GM12874 (cell line): Measurements from ENCODE around the gene FRMPD4.

Experiments used
- TF ChIP-seq, protein P1 (sequence below): IDR thresholded peaks from 2 replicates; pipeline ENCODE4 v1.5.1; 2011; ENCODE audit warnings: low read depth, mild to moderate bottlenecking, control low read depth, low read length, moderate library complexity; ENCODE audit not compliant: insufficient read depth

Gene FRMPD4

DNA sequence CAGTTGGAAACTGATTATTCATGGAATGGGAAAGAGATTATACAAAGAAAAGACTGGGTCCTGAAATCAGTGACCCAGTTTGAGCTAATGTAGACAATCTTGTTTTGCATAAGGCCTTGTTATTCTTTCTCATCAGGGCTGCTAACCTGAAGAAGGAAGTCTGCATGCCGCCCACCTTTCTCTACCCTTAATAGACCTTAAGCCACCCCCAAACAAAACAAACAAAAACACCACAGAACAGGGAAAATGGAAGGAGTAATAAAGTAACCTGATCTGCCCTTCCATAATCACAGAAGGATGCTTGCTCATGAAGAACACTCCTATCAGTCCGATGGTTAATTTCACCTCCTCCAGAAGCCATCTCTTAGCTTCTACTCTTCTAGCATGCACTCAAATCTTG, 288.1 kb downstream of the FRMPD4 start:
- TF ChIP-seq, protein P1, sequence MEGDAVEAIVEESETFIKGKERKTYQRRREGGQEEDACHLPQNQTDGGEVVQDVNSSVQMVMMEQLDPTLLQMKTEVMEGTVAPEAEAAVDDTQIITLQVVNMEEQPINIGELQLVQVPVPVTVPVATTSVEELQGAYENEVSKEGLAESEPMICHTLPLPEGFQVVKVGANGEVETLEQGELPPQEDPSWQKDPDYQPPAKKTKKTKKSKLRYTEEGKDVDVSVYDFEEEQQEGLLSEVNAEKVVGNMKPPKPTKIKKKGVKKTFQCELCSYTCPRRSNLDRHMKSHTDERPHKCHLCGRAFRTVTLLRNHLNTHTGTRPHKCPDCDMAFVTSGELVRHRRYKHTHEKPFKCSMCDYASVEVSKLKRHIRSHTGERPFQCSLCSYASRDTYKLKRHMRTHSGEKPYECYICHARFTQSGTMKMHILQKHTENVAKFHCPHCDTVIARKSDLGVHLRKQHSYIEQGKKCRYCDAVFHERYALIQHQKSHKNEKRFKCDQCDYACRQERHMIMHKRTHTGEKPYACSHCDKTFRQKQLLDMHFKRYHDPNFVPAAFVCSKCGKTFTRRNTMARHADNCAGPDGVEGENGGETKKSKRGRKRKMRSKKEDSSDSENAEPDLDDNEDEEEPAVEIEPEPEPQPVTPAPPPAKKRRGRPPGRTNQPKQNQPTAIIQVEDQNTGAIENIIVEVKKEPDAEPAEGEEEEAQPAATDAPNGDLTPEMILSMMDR = no peak

DNA sequence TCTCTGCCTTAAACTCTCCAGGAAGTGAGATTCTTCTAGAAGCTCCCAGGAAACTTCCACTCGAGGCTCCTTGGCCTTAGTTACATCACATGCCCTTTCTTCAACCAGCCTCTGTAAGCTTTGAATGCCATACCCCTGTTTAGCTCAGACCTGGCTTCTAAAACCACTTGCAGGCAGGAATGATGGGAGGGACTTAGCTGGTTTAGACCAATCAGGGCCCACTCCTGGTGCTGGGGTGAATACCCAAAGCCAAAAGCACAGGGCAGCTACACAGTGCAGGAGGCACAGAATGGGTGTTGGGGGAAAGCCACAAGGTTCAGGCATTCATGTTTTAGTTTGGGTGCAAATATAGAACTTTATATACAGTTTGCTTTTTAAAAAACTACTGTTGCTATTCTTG, 296.2 kb downstream of the FRMPD4 start:
- TF ChIP-seq, protein P1 = no peak

DNA sequence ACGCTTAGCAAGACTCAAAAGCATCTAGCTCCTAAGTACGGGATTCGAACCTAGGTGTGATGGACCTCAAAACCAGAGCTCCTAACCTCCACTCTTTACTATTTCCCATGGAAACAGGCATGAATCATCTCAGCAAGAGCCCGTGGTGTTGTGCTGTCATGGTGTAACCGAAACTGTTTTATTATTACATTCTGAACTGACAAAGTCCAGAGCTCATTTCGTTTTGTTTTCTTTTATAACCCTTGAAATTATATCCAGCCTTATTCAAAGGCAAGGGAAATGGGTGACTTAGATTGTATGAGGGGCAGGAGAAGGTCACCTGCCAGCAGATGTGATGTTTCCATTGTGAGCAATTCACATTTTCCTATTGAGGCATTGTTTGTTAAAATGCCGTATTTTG, 301.1 kb downstream of the FRMPD4 start:
- TF ChIP-seq, protein P1 = no peak

DNA sequence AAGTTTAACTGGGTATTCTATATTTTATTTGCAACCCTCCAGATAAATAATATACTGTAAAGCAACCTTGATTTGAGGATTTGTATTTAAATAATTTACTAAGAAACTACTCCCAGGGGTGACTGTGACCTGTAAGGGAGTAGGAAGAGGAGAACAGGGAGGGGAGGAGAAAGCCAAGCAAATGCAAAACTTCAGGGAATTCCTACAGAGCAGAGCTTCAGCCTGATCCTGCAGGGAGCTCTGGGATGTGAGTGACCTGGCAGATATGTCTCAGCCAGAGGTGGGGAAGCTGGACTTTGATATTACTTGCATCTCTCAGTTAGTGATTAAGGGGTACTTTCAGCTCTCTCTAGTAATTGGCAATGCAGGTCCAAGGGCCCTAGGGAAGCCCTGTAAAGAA, 302.0 kb downstream of the FRMPD4 start:
- TF ChIP-seq, protein P1 = no peak

DNA sequence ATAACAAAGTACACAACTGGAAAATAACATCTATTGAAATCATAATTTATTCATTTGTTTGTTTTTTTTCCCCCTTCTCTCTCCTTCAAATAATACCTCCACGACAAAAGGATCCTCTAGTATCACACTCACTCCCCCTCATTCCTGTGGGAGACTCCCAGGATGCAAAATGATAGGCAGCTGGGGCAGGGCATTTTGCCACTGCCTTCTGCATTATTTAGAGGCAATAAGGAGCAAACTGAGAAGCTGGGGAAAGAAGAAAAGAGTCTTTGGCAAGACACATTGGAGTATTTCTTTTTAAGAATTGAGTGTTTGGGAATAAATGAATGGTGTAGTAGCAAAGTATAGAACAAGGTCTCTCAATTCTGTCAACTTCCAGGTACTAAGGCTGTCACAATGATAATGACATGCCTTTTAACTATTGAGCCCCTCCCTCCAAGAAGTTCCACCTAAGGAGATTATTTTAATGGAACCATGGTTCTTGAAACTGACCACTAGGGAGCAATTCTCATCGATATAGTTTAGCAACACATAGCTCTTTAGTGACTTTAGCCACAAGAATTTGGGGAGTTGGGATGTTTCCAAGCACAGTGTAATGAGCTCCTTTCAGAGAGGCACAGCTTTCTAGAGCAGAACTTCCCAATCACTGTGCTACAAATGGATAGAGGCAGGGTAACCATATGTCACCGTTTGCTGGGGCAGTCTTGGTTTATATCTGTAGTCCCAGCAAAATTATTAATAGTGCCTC, 303.3 kb downstream of the FRMPD4 start:
- TF ChIP-seq, protein P1 = no peak

DNA sequence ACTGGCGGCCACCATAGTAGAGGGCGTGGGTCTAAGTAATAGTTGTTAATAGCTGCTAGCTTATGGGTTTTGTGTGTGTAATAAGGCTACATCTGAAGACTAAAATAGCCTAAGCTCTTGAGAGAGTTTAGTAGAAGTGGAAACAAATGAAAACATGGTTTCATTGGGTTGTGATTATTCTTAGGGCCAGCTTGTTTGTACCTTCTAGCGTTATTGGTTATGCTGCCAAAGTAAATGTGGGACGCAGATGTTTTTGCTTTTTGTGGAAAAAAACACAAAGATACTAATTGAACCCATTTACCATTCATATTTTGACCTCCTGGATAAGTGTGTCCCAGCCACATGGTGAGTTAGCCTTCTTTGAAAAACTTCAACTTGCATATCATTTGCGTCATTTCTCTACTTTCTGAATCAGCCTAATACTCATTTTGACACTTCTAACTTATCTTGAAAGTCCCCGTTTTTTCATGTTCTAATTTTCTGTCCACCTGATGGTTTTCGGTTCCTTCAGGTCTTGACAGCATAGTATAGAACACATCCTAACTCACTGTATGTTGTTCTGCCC, 305.3 kb downstream of the FRMPD4 start:
- TF ChIP-seq, protein P1 = no peak

DNA sequence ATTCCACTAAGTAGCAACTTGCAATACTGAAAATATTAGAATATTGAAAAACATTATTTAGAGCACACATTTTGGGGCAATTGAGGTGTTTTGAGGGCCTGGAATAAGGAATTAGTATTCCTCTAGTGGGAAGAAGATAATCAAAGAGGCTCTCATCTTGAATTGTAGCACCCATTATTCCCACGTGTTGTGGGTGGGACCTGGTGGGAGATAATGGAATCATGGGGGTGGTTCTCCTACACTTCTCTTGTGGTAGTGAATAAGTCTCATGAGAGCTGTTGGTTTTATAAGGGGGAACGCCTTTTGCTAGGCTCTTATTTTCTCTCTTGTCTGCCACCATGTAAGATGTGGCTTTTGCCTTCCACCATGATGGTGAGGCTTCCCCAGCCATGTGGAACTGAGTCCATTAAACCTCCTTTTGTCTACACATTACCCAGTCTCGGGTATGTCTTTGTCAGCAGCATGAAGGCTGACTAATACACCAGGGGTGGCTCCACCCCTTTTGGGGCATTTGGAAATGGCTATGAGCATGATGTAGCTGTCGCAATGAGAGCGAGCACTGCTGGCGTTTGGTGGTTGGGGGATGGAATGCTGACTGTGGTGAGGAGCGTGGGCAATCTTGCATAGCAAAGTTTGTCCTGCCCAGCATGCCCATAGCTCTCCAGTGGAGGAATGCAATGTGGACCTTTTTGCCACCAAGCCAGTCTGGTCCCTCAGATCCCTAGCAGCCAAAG, 308.2 kb downstream of the FRMPD4 start:
- TF ChIP-seq, protein P1 = no peak
